Measurements from ENCODE around the gene DPPA2. TPM values are rescaled to one million over a fixed set of nuclear protein-coding genes. Genes with fewer than 3 reads are reported as not detected.
A peak's percentile ranks its signal among the peaks of the same experiment; 100 is the strongest.

The DPPA2 gene
- total and polyA plus RNA-seq, 8 donors = not detected

DNA sequence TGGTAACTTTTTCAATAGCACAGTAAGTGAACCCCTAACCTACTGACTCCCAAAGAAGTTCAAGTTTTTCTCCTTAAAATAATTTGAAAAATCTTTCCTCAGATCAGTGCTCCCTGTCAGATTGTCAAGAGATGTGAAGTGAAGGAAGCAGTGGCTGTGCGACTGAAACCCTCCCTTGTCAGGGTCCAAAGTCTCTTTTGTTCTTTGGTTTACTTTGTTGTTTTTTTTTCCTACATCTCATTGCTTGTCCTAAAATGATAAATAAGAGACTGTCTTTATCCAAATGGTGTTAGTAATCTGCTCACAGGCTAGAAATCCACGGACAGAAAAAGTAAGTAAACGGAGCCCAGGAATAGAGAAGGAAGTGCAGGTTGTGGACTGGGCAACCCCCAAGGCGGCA lies 22.0 kb upstream of the DPPA2 start:
- no peaks in the 10 kb centered on the region for H3K36me3 ChIP-seq

DNA sequence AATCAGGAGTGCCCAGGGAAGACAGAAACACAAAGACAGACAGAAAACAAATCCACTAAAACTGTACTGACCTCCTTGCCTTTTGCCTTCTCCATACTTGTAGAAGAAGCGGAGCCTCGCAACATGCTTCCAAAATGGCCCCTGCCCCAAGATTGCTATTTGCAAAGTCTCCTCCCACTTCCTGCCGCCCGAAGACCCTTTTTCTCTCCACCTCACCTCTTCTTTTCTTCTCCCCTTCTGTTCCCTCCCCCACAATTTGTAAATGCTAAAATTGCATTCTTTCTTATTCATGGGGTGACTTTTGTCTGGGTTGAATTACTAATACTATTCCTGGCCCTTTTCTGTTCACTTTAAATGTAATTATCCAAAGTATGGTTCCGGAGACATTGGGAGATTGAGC lies 21.1 kb upstream of the DPPA2 start, which contains the start of gene DPPA4:
Gene DPPA4, minus strand, starts transcription at position 154 of the 400 bp plus-strand sequence. Its CDS starts 29 bp downstream, at position 125.
- TF ChIP-seq POLR2AphosphoS5 (IDR thresholded peaks at IDR 0.05) (no peak), POLR2A (IDR thresholded peaks at IDR 0.05) (no peak), EP300 (IDR thresholded peaks at IDR 0.05) (no peak)
- TF ChIP-seq, protein P1, sequence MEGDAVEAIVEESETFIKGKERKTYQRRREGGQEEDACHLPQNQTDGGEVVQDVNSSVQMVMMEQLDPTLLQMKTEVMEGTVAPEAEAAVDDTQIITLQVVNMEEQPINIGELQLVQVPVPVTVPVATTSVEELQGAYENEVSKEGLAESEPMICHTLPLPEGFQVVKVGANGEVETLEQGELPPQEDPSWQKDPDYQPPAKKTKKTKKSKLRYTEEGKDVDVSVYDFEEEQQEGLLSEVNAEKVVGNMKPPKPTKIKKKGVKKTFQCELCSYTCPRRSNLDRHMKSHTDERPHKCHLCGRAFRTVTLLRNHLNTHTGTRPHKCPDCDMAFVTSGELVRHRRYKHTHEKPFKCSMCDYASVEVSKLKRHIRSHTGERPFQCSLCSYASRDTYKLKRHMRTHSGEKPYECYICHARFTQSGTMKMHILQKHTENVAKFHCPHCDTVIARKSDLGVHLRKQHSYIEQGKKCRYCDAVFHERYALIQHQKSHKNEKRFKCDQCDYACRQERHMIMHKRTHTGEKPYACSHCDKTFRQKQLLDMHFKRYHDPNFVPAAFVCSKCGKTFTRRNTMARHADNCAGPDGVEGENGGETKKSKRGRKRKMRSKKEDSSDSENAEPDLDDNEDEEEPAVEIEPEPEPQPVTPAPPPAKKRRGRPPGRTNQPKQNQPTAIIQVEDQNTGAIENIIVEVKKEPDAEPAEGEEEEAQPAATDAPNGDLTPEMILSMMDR (IDR thresholded peaks at IDR 0.05) = no peak
- DNase-seq = peak in 1 of 2 donors; percentile 22
- Histone ChIP-seq H3K4me1 (peaks cover 0 to 7% (median 3%) of the 10 kb centered on the region in 4 donors), H3K27ac (no peak within 1 kb of the TSS), H3K4me3 (peak within 1 kb of the TSS; percentile 13 to 34 (median 32)), H3K9me3 (no peaks in the 10 kb centered on the region), H3K36me3 (no peaks in the 10 kb centered on the region), H3K27me3 (peaks cover 0 to 19% (median 7%) of the 10 kb centered on the region in 3 donors)
- 53 to 80% (median 71%) methylated on average over 5 of the region's 5 CpGs for WGBS, 5 donors
- intact Hi-C loops (cut with DNase I; ENCODE audit: low total_unique reads) = no loop called here

More for the DNA sequence above, 22.0 kb upstream of the DPPA2 start:
- Histone ChIP-seq H3K27ac (no peak overlapping the region), H3K4me3 (no peak overlapping the region), H3K27me3 (peaks cover 0 to 19% (median 7%) of the 10 kb centered on the region in 3 donors), H3K9me3 (no peaks in the 10 kb centered on the region), H3K4me1 (peaks cover 0 to 7% (median 3%) of the 10 kb centered on the region in 4 donors)
- intact Hi-C loops (cut with DNase I; ENCODE audit: low total_unique reads) = no loop called here
- DNase-seq = no peak
- 21 to 28% (median 24%) methylated on average over 4 of the region's 4 CpGs for WGBS, 5 donors
- TF ChIP-seq POLR2AphosphoS5 (IDR thresholded peaks at IDR 0.05) (no peak), POLR2A (IDR thresholded peaks at IDR 0.05) (no peak)

DNA sequence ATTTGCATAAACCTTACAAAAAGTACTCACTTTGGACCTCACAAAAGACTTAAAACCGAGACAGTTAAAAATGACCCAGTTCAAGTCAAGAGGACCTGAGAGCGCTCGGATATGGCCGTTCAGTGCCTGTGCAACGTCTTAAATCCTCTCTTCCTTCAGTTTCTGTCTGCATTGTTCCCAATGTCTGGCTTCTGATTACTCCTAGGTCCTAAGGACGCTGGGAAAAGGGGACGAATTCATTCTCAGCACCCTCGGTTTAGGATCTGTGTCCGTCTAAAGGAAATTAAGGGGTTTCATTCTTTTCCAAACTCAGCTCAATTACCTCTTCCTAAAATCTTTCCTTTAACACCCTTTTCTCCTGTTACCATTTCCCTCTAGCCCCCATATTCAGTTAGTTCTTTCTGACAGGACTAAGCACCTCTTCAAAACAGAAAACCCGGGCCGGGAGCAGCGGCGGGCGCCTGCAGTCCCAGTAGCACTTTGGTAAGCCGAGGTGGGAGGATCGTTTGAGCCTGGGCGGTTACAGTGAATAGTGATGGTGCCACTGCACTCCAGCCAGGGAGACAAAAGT lies 20.1 kb upstream of the DPPA2 start:
- WGBS, 5 donors = 10 to 16% (median 15%) methylated on average over 17 of the region's 17 CpGs
- no peaks in the 10 kb centered on the region for H3K36me3 ChIP-seq
- no peak overlapping the region for H3K27ac ChIP-seq
- TF ChIP-seq POLR2A (IDR thresholded peaks at IDR 0.05) (no peak), EP300 (IDR thresholded peaks at IDR 0.05) (no peak), POLR2AphosphoS5 (IDR thresholded peaks at IDR 0.05) (no peak)
- TF ChIP-seq, protein P1 (IDR thresholded peaks at IDR 0.05) = no peak
- peaks cover 0 to 7% (median 3%) of the 10 kb centered on the region in 4 donors for H3K4me1 ChIP-seq
- intact Hi-C loops (cut with DNase I; ENCODE audit: low total_unique reads) = no loop called here
- DNase-seq = peak in 1 of 2 donors; percentile 63
- H3K4me3 ChIP-seq = peak overlapping the region; percentile 13 to 34 (median 32)
- H3K9me3 ChIP-seq = no peaks in the 10 kb centered on the region
- H3K27me3 ChIP-seq = peaks cover 0 to 19% (median 7%) of the 10 kb centered on the region in 3 donors

DNA sequence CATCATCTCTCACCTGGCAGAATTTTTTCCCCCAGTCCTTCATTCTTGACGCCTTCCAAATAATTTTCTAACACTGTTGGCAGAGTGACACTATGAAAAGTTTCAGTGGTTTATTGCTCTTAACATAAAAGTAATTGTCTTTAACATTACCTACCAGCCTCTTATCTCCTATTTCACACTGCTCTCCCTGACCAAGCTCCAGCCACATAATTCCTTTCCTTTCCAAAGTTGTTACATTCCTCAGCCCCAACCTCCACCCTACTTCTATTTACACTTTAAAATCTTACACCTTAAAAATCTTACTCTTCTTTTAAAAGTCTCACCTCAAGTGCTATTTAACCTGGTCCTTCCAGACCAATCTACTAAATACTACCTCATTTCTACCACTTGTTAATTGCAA lies 18.3 kb upstream of the DPPA2 start:
- Histone ChIP-seq H3K4me1 (peaks cover 0 to 7% (median 3%) of the 10 kb centered on the region in 4 donors), H3K9me3 (no peaks in the 10 kb centered on the region), H3K4me3 (no peak overlapping the region), H3K27ac (no peak overlapping the region), H3K36me3 (no peaks in the 10 kb centered on the region), H3K27me3 (peaks cover 0 to 19% (median 7%) of the 10 kb centered on the region in 3 donors)
- DNase-seq = no peak
- intact Hi-C loops (cut with DNase I; ENCODE audit: low total_unique reads) = no loop called here
- TF ChIP-seq EP300 (IDR thresholded peaks at IDR 0.05) (no peak), POLR2AphosphoS5 (IDR thresholded peaks at IDR 0.05) (no peak), POLR2A (IDR thresholded peaks at IDR 0.05) (no peak)
- TF ChIP-seq, protein P1 (IDR thresholded peaks at IDR 0.05) = no peak
- 45 to 77% (median 53%) methylated on average over 1 of the region's 1 CpG for WGBS, 5 donors

DNA sequence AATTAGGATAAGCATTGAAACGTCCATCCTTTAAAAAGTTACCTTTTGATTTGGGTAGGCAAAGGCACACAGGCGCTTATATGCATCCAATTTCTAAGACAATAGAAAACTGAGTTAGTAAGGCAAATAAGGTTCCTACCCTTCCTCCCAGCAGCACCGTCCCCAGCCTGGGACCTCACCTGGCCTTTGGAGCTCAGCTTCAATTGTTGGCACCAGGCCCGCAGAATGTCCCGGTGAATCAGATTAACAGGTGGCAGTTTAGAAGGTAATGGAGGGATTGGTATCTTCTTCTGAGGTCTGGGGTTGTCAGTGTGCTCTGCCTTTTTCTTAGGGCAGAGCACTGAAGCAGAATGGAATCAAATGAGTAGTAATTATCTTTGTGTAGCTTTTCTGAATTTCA lies 15.4 kb upstream of the DPPA2 start:
- WGBS, 5 donors = 63 to 77% (median 63%) methylated on average over 5 of the region's 5 CpGs
- Histone ChIP-seq H3K4me1 (peaks cover 0 to 7% (median 3%) of the 10 kb centered on the region in 4 donors), H3K36me3 (no peaks in the 10 kb centered on the region), H3K27ac (no peak overlapping the region), H3K9me3 (no peaks in the 10 kb centered on the region), H3K27me3 (peaks cover 0 to 11% (median 6%) of the 10 kb centered on the region in 3 donors), H3K4me3 (no peak overlapping the region)
- no peak for DNase-seq
- TF ChIP-seq POLR2AphosphoS5 (IDR thresholded peaks at IDR 0.05) = no peak
- TF ChIP-seq POLR2A (IDR thresholded peaks at IDR 0.05) = no peak
- TF ChIP-seq, protein P1 (IDR thresholded peaks at IDR 0.05) = no peak
- intact Hi-C loops (cut with DNase I; ENCODE audit: low total_unique reads) = no loop called here
